ENCODE results near the gene EXD3. TPM values are rescaled to one million over a fixed set of nuclear protein-coding genes. Genes with fewer than 3 reads are reported as not detected.
A peak's percentile ranks its signal among the peaks of the same experiment; 100 is the strongest.

Gene EXD3
- total RNA-seq, 1 experiment from 2014 or later: 15.3 TPM

DNA sequence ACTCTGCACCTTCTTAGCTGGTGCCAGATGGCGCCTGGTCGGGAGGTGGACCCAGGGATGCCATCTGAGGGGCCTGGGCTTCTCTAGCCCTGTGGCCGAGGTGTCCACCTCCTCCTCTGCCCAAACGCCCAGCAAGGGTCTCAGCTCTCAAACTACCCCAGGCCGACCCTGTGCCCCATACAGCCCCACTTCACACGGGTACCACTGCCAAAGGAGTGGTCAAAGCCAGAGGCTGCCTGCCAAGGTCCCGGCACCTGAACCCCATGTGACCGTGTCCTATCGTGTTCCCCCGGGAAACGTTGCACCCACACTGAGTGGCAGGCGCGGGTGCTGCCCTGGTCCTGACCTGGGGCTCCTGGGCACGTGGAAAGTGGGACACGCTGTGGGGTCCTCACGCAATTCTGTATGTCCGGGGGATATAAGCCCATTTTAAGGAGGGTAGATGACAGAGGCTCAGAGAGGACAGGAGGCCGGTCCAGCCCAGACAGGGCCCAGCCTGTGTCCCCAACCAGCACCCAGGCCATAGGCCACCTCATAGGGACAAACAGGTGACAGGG, 16.3 kb upstream of the EXD3 start:
- H3K27ac Mint-ChIP-seq: no peak overlapping the region
- WGBS (ENCODE audit: extremely low coverage, insufficient read length, low lambda C conversion rate): no CpG with 5 or more reads among the region's 18 CpGs
- no peak overlapping the region for H2BK20ac ChIP-seq (ENCODE audit: low read depth, low read length, poor library complexity, severe bottlenecking)

More for the DNA sequence above, 16.3 kb upstream of the EXD3 start:
- Histone ChIP-seq H3K56ac (ENCODE audit: insufficient read length, low read depth, low read length) (no peak overlapping the region), H2AK5ac (ENCODE audit: insufficient read length, low read length) (no peak overlapping the region), H3T11ph (ENCODE audit: low read length) (no peak overlapping the region), H3K79me2 (ENCODE audit: insufficient read depth, low read length) (no peaks in the 10 kb centered on the region), H3K4me1 (ENCODE audit: insufficient read depth, low read length) (no peaks in the 10 kb centered on the region), H2BK12ac (ENCODE audit: insufficient read length, low read depth, low read length) (no peak overlapping the region), H3K23me2 (ENCODE audit: insufficient read length, low read depth, low read length, poor library complexity, severe bottlenecking) (no peaks in the 10 kb centered on the region), H3K79me1 (ENCODE audit: insufficient read depth, low read depth, low read length, poor library complexity, severe bottlenecking) (no peaks in the 10 kb centered on the region), H3K4me2 (ENCODE audit: insufficient read depth, insufficient read length, low read length) (no peak overlapping the region), H2AFZ (ENCODE audit: low read length) (no peak overlapping the region), H4K8ac (replicated peaks; ENCODE audit: insufficient read length, low read depth, low read length) (no peak overlapping the region), H2BK120ac (ENCODE audit: low read depth, low read length, poor library complexity, severe bottlenecking) (no peak overlapping the region), H4K5ac (ENCODE audit: insufficient read length, low read depth, low read length) (no peak overlapping the region), H3K14ac (ENCODE audit: insufficient read depth, low read length) (no peak overlapping the region), H3K18ac (ENCODE audit: insufficient read length, low read depth, low read length) (no peak overlapping the region), H3K9me3 (ENCODE audit: control insufficient read depth, low read depth, low read length) (no peaks in the 10 kb centered on the region), H3K27me3 (ENCODE audit: insufficient read depth, low read length) (no peaks in the 10 kb centered on the region), H3K4ac (ENCODE audit: low read depth, low read length) (no peak overlapping the region), H4K20me1 (ENCODE audit: control insufficient read depth, insufficient read depth, insufficient read length) (no peaks in the 10 kb centered on the region), H3K27ac (ENCODE audit: insufficient read length, low read depth, low read length) (no peak overlapping the region), H2BK5ac (ENCODE audit: insufficient read length, low read length) (no peak overlapping the region), H2BK15ac (ENCODE audit: low read depth, low read length) (no peak overlapping the region), H3K9ac (ENCODE audit: extremely low read depth, insufficient read length, low read length) (no peak overlapping the region), H3K23ac (ENCODE audit: insufficient read length, low read depth, low read length) (no peak overlapping the region), H4K91ac (ENCODE audit: insufficient read length, low read depth, low read length) (no peak overlapping the region)
- no peak for DNase-seq
- no peaks in the 10 kb centered on the region for H3K36me3 Mint-ChIP-seq (ENCODE audit: insufficient read depth in 1 of 3, low read depth in 3 of 3)
- TF ChIP-seq, protein P1, sequence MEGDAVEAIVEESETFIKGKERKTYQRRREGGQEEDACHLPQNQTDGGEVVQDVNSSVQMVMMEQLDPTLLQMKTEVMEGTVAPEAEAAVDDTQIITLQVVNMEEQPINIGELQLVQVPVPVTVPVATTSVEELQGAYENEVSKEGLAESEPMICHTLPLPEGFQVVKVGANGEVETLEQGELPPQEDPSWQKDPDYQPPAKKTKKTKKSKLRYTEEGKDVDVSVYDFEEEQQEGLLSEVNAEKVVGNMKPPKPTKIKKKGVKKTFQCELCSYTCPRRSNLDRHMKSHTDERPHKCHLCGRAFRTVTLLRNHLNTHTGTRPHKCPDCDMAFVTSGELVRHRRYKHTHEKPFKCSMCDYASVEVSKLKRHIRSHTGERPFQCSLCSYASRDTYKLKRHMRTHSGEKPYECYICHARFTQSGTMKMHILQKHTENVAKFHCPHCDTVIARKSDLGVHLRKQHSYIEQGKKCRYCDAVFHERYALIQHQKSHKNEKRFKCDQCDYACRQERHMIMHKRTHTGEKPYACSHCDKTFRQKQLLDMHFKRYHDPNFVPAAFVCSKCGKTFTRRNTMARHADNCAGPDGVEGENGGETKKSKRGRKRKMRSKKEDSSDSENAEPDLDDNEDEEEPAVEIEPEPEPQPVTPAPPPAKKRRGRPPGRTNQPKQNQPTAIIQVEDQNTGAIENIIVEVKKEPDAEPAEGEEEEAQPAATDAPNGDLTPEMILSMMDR (conservative IDR thresholded peaks at IDR 0.05): no peak
- peaks cover 0 to 2% of the 10 kb centered on the region in 2 experiments; a peak in 2 of 4 replicates for H3K4me1 Mint-ChIP-seq
- peak overlapping the region in 1 of 2 experiments; percentile 19; a peak in 1 of 5 replicates for H3K4me3 Mint-ChIP-seq
- H3K27me3 Mint-ChIP-seq (ENCODE audit: low read depth): peaks cover 14% of the 10 kb centered on the region
- 0 out of 5 replicates have a peak, but pooled peaks cover 0 to 1% of the 10 kb centered on the region in 2 experiments for H3K9me3 Mint-ChIP-seq
